SKM-1 treated with dmso at 0.1 percent for 144 hours (cell line): ENCODE data around the gene TMEM182.

Experiments used
- DNase-seq: peaks from one replicate; lab custom pipeline; 2025; ENCODE audit not compliant: unreplicated experiment; lab: John Stamatoyannopoulos, UW

Gene TMEM182

DNA sequence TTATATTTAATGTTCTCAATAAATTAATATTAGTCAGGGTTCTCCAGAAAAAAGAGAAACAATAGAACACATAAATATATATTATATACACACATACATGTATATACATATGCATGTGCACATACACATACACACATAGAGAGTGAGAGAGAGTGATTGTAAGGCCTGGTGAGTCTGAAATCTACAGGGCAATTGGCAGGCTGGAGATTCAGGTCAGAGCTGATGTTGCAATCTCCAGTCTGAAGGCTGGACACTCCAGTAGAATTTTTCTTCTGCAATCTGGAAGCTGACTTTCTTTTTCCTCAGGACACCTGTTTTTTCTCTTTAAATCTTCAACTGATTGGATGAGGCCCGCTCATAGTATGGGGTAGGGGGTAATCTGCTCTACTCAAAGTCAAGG, 3.2 kb downstream of the TMEM182 start:
- no peak for DNase-seq

DNA sequence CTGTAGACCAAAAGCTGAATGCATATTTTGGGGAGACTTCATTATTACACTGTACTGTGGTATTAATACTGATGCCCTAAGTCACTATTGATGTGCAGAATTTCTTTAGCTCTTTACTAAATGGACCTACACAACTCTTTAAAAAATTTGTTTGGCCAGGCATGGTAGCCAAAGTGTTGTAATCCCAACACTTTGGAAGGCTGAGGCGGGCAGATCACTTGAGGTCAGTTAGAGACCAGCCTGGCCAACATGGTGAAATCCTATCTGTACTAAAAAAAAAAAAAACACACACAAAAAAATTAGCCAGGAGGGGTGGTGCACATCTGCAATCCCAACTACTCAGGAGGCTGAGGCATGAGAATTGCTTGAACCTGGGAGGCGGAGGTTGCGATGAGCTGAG, 6.4 kb downstream of the TMEM182 start:
- DNase-seq = no peak

DNA sequence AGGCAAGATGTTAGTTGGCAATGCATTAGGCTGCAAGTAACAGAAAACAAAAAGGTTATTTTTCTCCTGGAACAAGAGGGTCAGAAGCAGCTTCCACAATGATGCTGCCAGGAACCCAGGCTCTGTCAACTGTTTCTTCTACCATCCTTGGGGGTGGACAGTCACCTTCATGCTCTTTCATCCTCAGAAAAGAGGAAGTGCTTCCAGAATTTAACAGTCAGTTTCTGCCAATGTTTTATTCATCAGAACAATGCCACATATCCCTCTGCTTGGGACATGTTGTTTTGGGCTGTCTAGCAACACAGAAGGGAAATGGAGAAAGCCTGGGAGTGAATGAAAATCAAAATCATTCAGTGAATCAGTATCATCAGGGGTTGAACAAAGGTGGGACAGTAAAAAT, 7.1 kb downstream of the TMEM182 start:
- no peak for DNase-seq

DNA sequence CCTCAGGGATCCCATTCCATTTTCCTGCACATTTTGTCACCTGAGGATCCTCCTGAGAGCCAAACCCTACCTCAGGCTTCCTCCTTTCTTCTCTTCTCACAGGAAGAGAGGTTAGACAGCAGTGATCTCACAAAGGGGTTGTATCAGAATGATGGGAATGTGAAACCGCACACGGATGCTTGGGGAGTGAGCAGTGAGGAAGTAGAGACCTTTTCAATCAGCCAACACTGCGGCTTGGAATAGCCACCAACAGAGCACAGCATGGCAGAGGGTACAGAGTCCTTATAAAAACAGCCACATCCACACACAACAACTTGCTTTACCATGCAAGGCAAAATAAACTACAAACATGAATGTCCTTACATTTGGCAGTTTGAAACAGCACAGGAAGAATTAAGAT, 8.7 kb downstream of the TMEM182 start:
- DNase-seq = no peak

DNA sequence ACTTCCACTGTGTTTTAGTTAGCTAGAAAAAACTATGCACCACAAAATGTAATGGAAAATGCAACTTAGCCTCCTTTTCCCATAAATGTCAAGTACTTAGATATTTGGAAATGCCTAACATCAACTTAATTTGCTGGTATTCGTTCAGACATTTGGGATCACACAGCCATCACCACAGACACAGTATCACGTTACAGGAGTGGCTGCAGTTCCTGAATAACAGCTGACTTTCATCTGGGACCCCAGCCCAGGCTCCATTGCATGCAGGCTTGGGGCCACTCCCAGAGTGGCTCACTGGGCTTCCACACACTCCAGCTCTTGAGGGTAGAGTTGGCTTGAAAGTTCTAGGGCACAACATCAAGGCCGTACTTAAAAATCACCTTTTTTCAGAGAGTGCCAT, 9.3 kb downstream of the TMEM182 start:
- DNase-seq = no peak

DNA sequence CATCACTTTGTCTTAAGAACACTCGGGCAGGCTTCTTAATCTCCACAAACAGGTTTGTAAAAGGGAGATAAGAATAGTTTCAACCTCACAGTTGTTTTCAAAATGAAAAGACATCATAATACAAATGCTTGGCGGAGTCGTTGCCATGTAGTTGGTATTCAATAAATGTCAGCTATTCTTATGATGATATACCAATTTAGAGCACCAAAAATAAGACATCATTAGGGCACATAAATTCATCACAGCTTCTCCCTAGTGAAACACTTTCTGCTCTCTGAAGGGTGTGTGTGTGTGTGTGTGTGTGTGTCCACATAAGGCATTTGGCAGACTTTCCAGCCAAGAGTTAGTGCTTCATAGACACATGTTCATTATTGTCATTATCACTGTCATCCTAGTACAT, 10.8 kb downstream of the TMEM182 start:
- no peak for DNase-seq

DNA sequence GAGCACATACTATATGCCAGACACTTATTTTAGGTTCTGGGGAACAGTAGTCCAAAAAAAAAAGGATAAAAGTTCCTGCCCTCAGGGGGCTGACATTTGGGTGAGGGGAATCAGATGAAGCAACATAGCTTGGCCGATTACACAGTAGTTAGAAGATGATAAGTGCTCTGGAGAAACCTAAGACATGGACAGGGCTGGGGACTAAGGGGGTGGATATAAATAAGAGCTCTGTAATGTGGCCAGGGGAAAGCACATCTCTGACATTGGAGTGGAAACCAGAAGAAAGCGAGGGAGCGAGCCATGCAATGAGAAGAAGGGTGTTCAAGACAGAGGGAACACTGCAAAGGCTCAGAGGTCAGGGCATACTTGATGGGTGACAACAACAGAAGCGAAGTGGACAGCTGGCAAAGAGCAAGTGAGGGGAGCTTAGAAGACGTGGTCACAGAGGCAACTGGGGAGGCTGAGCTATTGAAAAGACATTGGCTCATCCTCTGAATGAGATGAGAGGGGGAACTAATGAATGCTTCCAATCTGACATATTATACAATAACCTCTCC, 11.4 kb downstream of the TMEM182 start:
- no peak for DNase-seq

DNA sequence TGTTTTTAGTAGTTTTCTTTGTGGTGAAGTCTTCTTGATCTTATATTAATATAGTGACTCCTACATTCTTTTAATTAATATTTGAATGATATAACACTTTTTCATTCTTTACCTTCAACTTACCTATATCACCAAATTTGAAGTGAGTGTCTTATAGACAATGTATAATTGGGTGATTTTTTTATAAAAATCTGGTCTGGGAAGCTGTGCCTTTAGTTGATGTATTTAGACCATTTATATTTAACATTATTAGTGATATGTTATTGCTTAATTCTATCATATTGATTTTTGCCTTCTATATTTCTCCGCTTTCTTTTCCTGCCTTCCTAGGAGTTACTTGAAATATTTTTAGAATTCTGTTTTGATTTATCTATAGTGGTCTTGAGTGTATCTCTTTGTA, 16.4 kb downstream of the TMEM182 start:
- DNase-seq = no peak

DNA sequence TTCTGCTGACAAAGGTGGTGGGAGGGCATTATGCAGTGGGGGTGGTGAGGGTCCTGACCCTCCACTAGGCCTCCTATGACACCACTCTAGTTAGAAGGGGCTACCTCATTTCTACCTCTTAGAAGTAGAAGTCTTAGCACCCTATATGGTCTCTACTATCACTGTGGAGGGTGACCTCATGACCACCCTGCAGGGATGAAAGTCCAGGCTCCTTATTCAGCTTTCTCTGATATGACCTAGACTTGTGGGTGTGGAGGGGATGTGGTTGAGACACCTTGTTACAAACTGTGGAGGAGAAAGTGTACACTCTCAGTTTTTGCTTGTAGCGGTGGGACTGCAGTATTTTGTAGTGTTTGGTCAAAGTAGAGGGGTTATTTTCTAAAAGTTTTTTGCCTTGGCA, 18.6 kb downstream of the TMEM182 start:
- DNase-seq = no peak

DNA sequence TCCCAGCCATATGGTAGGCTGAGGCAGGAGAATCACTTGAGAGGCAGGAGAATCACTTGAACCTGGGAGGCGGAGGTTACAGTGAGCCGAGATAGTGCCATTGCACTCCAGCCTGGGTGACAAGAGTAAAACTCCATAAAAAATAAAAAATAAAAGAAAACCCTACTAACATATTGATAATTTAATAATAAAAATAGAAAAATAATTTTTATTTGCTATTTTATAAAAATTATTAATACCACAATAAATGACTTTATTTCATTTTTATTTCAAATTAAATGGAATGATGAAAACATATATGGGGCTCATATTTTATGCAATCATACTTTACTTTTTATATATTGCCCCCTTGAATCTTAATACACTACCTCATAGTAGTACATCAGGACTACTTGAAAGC, 20.4 kb downstream of the TMEM182 start:
- no peak for DNase-seq

DNA sequence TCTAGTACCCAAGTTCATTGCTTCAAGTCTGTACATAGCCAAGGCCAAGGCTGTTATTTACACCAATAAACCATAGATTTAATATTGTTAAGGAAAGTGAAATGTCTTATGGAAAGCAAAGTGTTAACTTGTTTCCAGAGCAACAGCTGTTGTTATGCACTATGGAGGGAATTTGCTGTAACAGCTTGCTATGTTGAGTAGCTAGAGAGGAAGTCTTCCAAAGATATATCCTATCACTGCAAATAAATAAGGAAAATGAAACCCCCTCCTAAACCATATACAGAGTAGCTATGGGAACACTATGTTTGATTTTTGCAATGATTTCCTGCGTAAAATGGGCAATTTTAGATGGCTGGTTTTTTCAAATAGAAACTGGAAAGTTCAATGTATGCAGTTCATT, 21.1 kb downstream of the TMEM182 start:
- no peak for DNase-seq

DNA sequence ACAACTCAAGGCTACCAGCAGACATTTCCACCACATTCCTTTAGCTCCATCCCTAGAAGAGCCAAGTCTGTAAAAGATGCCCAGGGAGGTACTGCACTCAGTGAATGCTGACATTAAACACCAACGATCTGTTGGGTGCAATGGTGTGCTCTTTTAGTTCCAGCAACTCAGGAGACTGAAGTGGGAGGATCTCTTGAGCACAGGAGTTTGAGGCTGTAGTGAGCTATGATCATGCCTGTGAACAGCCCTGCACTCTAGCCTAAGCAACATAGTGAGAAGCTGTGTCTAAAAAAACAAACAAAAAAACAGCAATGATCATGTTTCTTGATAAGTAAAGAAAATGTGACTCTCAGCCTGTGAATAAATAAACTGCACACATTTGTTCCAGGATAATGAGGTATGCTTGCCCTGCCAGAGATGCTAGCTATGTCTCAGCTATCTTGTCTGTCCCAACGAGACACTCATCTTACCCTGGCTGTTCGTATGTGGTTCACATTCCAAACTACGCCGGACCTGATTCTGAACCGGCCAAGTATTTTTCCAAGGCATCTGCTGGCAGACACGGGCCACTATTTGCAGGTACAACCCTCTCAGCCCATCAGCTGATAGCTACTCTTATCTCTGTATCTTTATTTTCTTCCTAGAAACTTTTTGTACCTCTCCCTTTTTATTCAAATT, 21.8 kb downstream of the TMEM182 start:
- no peak for DNase-seq

DNA sequence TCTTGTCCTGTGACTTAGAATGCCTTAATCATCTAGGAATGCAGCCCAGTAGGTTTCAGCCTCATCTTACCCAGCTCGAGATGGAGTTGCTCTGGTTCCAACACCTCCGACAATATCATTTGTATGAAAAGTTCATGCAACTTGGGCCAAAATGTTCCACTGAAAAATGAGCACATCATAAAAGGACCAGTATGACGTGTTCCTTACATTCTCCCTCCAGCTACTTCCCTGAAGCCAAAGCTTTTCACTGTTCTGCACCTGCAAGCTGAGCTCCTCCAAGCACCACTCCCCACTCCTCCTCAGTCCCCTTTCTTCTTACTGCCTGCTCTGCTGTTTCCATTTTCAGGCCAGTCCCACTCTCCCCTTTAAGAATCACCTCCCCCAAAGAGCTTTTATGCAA, 23.1 kb downstream of the TMEM182 start:
- no peak for DNase-seq

DNA sequence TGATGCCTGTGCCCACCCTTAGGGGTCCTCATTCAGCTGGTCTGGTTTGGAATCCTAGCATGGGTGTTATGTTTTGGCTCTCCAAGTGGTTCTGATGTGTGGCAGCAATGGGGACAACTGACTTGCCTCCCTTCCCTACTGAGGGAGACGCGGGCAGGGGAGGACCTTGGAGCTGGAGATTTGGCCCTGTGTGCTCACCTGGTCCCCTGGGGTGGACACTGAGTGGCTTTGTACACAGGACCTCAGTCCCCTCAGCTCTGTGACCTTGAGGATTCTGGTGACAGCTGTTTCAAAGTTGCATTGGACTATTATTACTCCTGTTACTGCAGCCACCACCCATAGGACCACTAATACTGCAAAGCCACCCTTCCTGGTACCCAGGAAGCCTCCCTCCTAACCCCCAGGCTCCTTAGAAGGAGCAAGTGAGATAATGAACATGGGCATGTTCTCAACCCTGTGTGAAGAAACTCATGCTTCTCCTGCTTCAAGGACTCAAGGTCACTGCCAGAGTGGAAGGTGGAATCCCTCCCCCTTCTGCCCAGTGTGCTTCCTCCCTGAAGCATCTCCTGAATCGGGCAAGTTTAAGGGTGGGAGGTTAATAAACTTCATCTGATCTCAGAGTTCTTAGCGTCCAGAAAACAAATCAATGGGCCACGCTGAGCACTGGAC, 26.5 kb downstream of the TMEM182 start:
- no peak for DNase-seq

DNA sequence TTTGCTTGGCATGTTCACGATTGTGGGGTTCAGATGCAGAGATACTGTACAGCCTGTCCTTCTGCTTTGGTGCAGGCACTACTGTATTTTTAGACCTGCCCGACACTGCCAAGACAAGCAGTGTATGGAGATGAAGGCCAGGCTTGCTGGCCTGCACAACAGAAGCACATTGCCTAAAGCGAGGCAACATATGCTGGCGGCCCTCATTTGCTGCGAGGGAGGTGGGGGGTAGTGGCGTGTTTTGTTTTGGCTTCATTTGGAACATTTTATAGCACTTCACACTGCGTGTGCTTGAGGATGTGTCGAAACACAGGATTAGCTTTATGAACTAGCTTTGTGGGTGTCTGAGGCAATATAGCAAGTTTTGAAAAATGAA, 27.0 kb downstream of the TMEM182 start:
- DNase-seq = no peak

DNA sequence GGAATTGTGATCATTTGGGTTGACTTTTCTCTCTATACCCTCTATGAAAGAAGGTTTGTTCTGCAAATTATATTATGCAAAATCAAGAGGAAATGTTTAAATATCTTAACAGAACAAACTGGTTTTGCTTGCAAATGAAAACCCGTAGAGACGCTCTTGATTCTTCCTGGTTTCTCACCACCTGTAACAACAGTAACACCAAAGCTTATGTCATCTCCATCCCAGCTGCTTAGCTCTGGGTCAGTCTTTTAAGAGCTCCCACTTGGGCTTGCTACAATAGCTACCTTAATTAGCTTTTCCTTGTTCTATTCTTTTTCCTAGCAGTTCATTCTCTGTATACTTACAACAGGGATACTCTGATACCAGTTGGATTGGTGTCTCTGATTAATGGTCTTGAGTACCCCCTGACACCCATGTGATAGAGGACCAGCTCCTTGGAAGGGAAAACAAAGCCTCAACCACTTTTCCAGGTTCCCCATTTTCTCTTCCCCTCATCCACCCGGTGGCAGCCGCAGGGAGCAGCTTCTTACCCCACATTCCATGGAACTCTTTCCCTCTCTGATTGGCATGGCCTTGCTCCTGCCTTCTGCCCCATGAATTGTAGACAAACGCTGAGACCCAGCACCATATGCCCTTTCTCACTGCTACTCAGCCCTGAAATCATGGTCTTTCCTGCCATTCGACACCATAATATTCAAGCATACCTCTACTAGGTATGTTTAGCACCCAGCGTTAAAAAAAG, 27.7 kb downstream of the TMEM182 start:
- no peak for DNase-seq

DNA sequence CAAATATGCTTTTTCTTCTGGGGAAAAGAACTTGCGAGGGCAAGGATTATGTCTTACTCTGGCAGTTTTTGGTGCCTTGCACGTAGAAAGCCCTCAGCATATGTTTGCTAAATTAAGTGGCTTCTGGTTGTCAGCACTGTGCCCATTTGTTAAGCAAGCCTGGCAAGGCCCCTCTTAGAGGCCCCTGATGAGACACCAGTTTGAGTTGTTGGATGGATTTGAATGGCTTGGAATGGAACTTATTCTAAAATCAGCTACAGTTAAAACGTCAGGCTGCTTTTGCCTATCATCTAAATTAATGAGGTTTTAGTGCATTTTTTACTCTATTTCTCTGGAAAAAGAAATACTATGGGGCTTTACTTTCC, 28.2 kb downstream of the TMEM182 start:
- no peak for DNase-seq

DNA sequence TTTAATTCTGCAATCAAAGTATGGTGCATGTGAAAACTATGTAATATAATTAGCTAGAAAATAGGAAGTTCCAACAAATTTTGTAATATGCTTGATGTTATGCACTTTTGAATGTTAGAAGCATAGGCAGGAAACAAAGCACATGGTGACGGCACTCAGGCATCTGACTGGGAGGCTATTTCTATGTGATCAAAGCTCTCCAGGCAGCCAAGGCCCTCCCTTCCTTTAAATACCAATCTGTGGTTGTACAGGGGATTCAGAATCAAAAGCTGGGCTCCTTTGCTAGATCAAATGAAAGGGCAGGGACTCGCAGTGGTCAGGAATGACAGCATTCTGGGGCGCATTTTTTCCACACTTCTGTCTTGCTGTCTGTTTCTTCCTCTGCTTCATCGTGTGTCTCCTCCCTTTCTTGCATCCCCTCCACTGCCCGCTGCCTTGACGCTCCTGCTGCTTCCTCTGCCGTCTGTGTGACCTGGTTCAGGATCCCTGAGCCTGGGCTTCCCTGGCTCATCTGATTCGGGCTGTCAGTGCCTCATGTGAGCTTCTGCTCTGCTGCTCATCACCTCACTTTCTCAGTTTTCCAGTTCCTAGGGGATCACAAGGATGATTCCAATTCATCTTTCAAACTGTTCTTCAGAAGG, 30.9 kb downstream of the TMEM182 start:
- DNase-seq = no peak

DNA sequence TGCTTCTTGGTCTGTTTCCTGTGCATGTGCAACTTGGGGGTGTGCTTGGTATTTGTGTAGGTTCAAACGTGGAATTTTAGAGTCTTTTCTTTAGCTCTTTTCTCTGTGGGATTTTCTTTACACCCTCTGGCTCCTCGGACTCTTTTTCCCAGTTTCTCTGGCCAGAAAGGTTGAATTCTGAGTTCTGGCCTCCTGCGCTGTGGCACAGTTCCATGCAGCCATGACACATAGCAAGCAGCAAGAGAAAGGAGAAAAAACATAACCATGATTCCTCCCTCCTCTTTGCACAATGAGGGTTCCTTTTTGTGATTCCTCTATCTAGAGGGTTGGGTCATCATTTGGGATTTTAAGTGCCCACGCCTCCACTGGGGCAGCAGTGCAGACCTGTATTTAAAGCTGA, 33.8 kb downstream of the TMEM182 start:
- DNase-seq = no peak

DNA sequence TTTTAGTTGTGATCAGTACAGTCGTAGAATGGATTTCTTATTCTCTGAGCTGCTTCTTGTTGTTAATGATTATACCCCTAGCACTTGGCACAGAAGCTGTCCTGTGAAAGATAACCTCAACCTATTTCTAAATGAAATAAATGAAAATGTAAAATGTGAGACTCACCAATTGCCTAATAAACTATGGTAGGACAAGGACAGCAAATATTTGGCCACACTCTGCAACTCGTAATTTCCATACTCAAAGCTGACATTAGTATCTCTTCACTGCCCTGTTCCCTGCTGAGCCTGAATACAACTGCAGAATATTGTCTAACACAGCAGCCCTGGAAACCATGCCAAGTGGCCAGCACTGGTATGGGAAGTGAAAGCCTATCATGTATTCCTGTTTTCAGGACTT, 34.5 kb downstream of the TMEM182 start:
- DNase-seq = no peak

DNA sequence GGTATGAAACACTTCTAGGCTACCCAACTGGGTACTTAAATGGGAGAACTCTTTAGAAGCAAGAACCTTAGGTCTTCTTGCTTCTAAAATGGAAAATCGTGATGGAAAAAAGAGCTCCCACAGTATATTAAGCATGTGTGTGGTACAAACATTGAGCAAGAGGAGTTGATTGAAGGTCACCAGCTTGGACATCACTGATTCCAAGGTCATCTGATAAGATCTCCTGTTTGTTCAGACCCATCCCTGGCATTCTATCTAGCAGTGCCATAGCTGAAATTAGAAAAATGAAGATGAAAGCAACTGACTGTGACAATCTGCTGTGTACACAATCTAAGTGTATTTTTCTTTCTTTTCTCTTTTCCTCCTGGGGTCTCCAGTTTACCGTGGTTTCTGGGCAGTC, 35.7 kb downstream of the TMEM182 start:
- no peak for DNase-seq

DNA sequence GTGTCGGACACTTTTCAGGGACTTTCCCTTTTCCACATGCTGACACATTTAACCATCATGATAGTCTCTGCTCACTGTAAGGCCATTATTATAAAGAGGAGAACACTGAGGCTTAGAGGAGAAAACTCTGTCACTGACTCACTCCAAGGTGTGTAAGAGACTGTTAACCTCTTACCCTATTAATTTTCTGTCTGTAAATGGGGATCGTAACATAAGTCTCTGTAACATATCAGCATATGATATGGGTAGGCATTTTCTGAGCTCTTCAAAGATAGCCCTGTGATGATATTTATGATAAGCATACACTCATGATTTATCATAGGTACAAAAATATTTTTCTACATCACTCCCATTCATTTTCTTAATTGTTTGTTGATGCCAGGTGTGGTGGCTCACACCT, 36.4 kb downstream of the TMEM182 start:
- DNase-seq = no peak
